IPS-NIHi7 (cell line): ENCODE results near the gene NDUFA8.

Experiments
- DNase-seq: peaks from one replicate; pipeline ENCODE4 v3.0.0; 2012; ENCODE audit warnings: mixed read lengths; ENCODE audit errors: extremely low spot score

The NDUFA8 gene

GRCh38 chr9:122184551-122184950 is 25.0 kb upstream of the NDUFA8 start:
- no peak for DNase-seq

- no peak for DNase-seq
These were observed 23.9 kb upstream of the NDUFA8 start for GRCh38 chr9:122183501-122183900.

- no peak for DNase-seq
These were observed 21.1 kb upstream of the NDUFA8 start for GRCh38 chr9:122180633-122181032.

GRCh38 chr9:122179690-122180074 is 20.1 kb upstream of the NDUFA8 start:
- peak; percentile 15 for DNase-seq

GRCh38 chr9:122179054-122179689 is 19.6 kb upstream of the NDUFA8 start:
- no peak for DNase-seq

- DNase-seq, result no peak
These were observed 17.3 kb upstream of the NDUFA8 start for GRCh38 chr9:122176916-122177315.

GRCh38 chr9:122173670-122174069 is 14.1 kb upstream of the NDUFA8 start:
- DNase-seq, result no peak

GRCh38 chr9:122172131-122172530 is 12.6 kb upstream of the NDUFA8 start:
- DNase-seq, result no peak

GRCh38 chr9:122168356-122168755 is 8.8 kb upstream of the NDUFA8 start:
- no peak for DNase-seq

GRCh38 chr9:122164286-122164685 is 4.7 kb upstream of the NDUFA8 start:
- DNase-seq, result no peak

GRCh38 chr9:122162415-122162814 is 2.8 kb upstream of the NDUFA8 start:
- DNase-seq, result no peak

GRCh38 chr9:122159925-122160246 is 307 bp upstream of the NDUFA8 start:
- no peak for DNase-seq

GRCh38 chr9:122158202-122158601 is 1.4 kb downstream of the NDUFA8 start:
- peak; percentile 65 for DNase-seq

- DNase-seq, result no peak
These were observed 3.8 kb downstream of the NDUFA8 start for GRCh38 chr9:122155796-122156195.

GRCh38 chr9:122151267-122151828 is 8.2 kb downstream of the NDUFA8 start:
- no peak for DNase-seq

- DNase-seq, result no peak
These were observed 14.1 kb downstream of the NDUFA8 start for GRCh38 chr9:122145592-122145863.

GRCh38 chr9:122144836-122145591 is 14.6 kb downstream of the NDUFA8 start:
- DNase-seq, result no peak

GRCh38 chr9:122143876-122144405 is 15.6 kb downstream of the NDUFA8 start:
- DNase-seq, result no peak

- no peak for DNase-seq
These were observed 16.3 kb downstream of the NDUFA8 start for GRCh38 chr9:122143296-122143695.

- DNase-seq, result no peak
These were observed 17.9 kb downstream of the NDUFA8 start for GRCh38 chr9:122141671-122142070.

- DNase-seq, result no peak
These were observed 19.0 kb downstream of the NDUFA8 start for GRCh38 chr9:122140368-122141193.

GRCh38 chr9:122138560-122139268 is 20.9 kb downstream of the NDUFA8 start:
- no peak for DNase-seq
